Liver (tissue), 9 donors: ENCODE results near the gene KRTAP2-2. TPM values are rescaled to one million over a fixed set of nuclear protein-coding genes. Genes with fewer than 3 reads are reported as not detected.

Source experiments
- DNase-seq: peaks from one replicate; pipeline ENCODE4 v3.0.0-alpha.2; 2017; ENCODE audit warnings: low spot score
- H3K27ac ChIP-seq, 2 donors: one replicate each; pipeline ENCODE4 v1.7.0; 2013; ENCODE audit warnings: inconsistent platforms in 2 of 2, low read length in 2 of 2, control low read depth in 1 of 2, low read depth in 1 of 2, mild to moderate bottlenecking in 1 of 2
- H3K27me3 ChIP-seq, 4 donors: one replicate each; pipeline versions ENCODE4 v1.6.1 to v1.7.0; 2013; ENCODE audit warnings: low read length in 3 of 4, inconsistent platforms in 1 of 4, mild to moderate bottlenecking in 1 of 4, moderate library complexity in 1 of 4; ENCODE audit not compliant: control insufficient read depth in 4 of 4, insufficient read depth in 4 of 4
- H3K36me3 ChIP-seq, 4 donors: one replicate each; pipeline versions ENCODE4 v1.6.1 to v1.7.0; 2013; ENCODE audit warnings: low read length in 3 of 4, mild to moderate bottlenecking in 3 of 4, low read depth in 1 of 4, moderate library complexity in 1 of 4; ENCODE audit not compliant: control insufficient read depth in 4 of 4, insufficient read depth in 3 of 4
- H3K4me1 ChIP-seq, 4 donors: one replicate each; pipeline versions ENCODE4 v1.6.1 to v1.7.0; 2013; ENCODE audit warnings: low read length in 3 of 4, mild to moderate bottlenecking in 3 of 4, moderate library complexity in 1 of 4; ENCODE audit not compliant: control insufficient read depth in 4 of 4, insufficient read depth in 4 of 4
- H3K4me3 ChIP-seq, 3 donors: one replicate each; pipeline versions ENCODE4 v1.6.1 to v1.7.0; 2013; ENCODE audit warnings: low read length in 3 of 3, control low read depth in 1 of 3, low read depth in 1 of 3, mild to moderate bottlenecking in 1 of 3
- H3K9ac ChIP-seq, 2 donors: one replicate each; pipeline ENCODE4 v1.7.0; 2013; ENCODE audit warnings: low read length in 2 of 2, mild to moderate bottlenecking in 2 of 2, moderate library complexity in 2 of 2, control low read depth in 1 of 2, low read depth in 1 of 2
- H3K9me3 ChIP-seq, 4 donors: one replicate each; pipeline versions ENCODE4 v1.6.1 to v1.7.0; 2013; ENCODE audit warnings: low read length in 3 of 4; ENCODE audit not compliant: control insufficient read depth in 4 of 4
- ATF3 ChIP-seq: IDR thresholded peaks from 2 replicates; pipeline ENCODE4 v1.6.1; 2016; ENCODE audit warnings: antibody characterized with exemption
- CTCF ChIP-seq: fragments of 150-350 bp; IDR thresholded peaks from 2 replicates; pipeline ENCODE4 v1.5.1; 2017; ENCODE audit warnings: improper control_type of control experiment, low read depth, low read length; ENCODE audit not compliant: missing input control
- EGR1 ChIP-seq, 2 donors: IDR thresholded peaks; 2 replicates each; pipeline ENCODE4 v1.6.1; 2016 to 2018; ENCODE audit warnings: antibody characterized with exemption in 2 of 2, low read depth in 2 of 2
- FOXA1 ChIP-seq: IDR thresholded peaks from 2 replicates; pipeline ENCODE4 v1.6.1; 2016; ENCODE audit warnings: antibody characterized with exemption
- FOXA2 ChIP-seq: IDR thresholded peaks from 2 replicates; pipeline ENCODE4 v1.6.1; 2016; ENCODE audit warnings: antibody characterized with exemption
- GABPA ChIP-seq, 2 donors: IDR thresholded peaks in 1 of 2; conservative IDR thresholded peaks in 1 of 2; 2 replicates each; pipeline ENCODE4 v1.6.1; 2016; ENCODE audit warnings: antibody characterized with exemption in 2 of 2, mild to moderate bottlenecking in 1 of 2, moderate library complexity in 1 of 2
- HNF4A ChIP-seq, 2 donors: conservative IDR thresholded peaks; 2 replicates each; pipeline ENCODE4 v1.6.1; 2016; ENCODE audit warnings: antibody characterized with exemption in 2 of 2, mild to moderate bottlenecking in 2 of 2
- HNF4G ChIP-seq: IDR thresholded peaks from 2 replicates; pipeline ENCODE4 v1.6.1; 2016; ENCODE audit warnings: antibody characterized with exemption
- JUND ChIP-seq, 2 donors: IDR thresholded peaks; 2 replicates each; pipeline ENCODE4 v1.6.1; 2016; ENCODE audit warnings: antibody characterized with exemption in 2 of 2
- MAX ChIP-seq: IDR thresholded peaks from 2 replicates; pipeline ENCODE4 v1.6.1; 2016; ENCODE audit warnings: antibody characterized with exemption
- NR2F2 ChIP-seq: IDR thresholded peaks from 2 replicates; pipeline ENCODE4 v1.6.1; 2016; ENCODE audit warnings: antibody characterized with exemption
- RAD21 ChIP-seq, 2 donors: IDR thresholded peaks; 2 replicates each; pipeline ENCODE4 v1.6.1; 2016; ENCODE audit warnings: antibody characterized with exemption in 2 of 2, mild to moderate bottlenecking in 2 of 2
- RXRA ChIP-seq, 2 donors: IDR thresholded peaks; 2 replicates each; pipeline ENCODE4 v1.6.1; 2017 to 2018; ENCODE audit warnings: antibody characterized with exemption in 2 of 2, mild to moderate bottlenecking in 1 of 2
- SP1 ChIP-seq: IDR thresholded peaks from 2 replicates; pipeline ENCODE4 v1.6.1; 2018; ENCODE audit warnings: antibody characterized with exemption, mild to moderate bottlenecking
- TAF1 ChIP-seq: conservative IDR thresholded peaks from 2 replicates; pipeline ENCODE4 v1.6.1; 2016; ENCODE audit warnings: antibody characterized with exemption, mild to moderate bottlenecking
- YY1 ChIP-seq: IDR thresholded peaks from 2 replicates; pipeline ENCODE4 v1.6.1; 2016; ENCODE audit warnings: antibody characterized with exemption, mild to moderate bottlenecking
- ZBTB33 ChIP-seq: IDR thresholded peaks from 2 replicates; pipeline ENCODE4 v1.6.1; 2016; ENCODE audit warnings: antibody characterized with exemption
- WGBS: extraction: QIAGEN DNeasy Blood & Tissue Kit; methylation state at CpG from one replicate; pipeline ENCODE4 v1.1.7; 2013; 5-methylcytosine and 5-hydroxymethylcytosine counted together
- polyA plus RNA-seq, 2 donors: library from polyadenylated mRNA; stranded (reverse) in 1 of 2; unstranded in 1 of 2; fragments of 200-250 nt in 1 of 2; fragments of >200 nt in 1 of 2; fragmentation: Nextera tagmentation in 1 of 2; extraction: Ambion mirVana in 1 of 2; gene quantifications; one replicate each; pipeline versions ENCODE4 v1.2.1 to v1.2.3, GENCODE V29; 2013 to 2015
- total RNA-seq, 2 donors: library from RNA; depleted of rRNA; stranded (reverse); fragments of >200 nt; gene quantifications; one replicate each; pipeline ENCODE4 v1.2.3, GENCODE V29; 2014
- donor health status: healthy.
- donor health status: healthy.
- donor health status: healthy.
- donor health status: healthy.
- donor health status: healthy.

Gene KRTAP2-2
- total and polyA plus RNA-seq, 4 donors: not detected

- Histone ChIP-seq H3K4me3 (no peak overlapping the region), H3K27me3 (no peaks in the 10 kb centered on the region), H3K36me3 (no peaks in the 10 kb centered on the region), H3K9me3 (no peaks in the 10 kb centered on the region), H3K9ac (no peak overlapping the region), H3K27ac (no peak overlapping the region), H3K4me1 (no peaks in the 10 kb centered on the region)
- DNase-seq: no peak
- 76% methylated on average over 3 of the region's 3 CpGs for WGBS
- TF ChIP-seq HNF4A (conservative IDR thresholded peaks at IDR 0.05) (no peak), RAD21 (IDR thresholded peaks at IDR 0.05) (no peak), JUND (IDR thresholded peaks at IDR 0.05) (no peak), ATF3 (no peak), NR2F2 (no peak)
Measured at GRCh38 chr17:41069031-41069430, 14.0 kb upstream of the KRTAP2-2 start.

- Histone ChIP-seq H3K27ac (no peak overlapping the region), H3K9me3 (no peaks in the 10 kb centered on the region), H3K27me3 (no peaks in the 10 kb centered on the region), H3K36me3 (no peaks in the 10 kb centered on the region), H3K4me3 (no peak overlapping the region), H3K4me1 (no peaks in the 10 kb centered on the region), H3K9ac (no peak overlapping the region)
- TF ChIP-seq YY1 (no peak), FOXA2 (no peak), TAF1 (no peak), RXRA (IDR thresholded peaks at IDR 0.05) (no peak), SP1 (no peak), HNF4A (conservative IDR thresholded peaks at IDR 0.05) (no peak), HNF4G (no peak), MAX (no peak), ZBTB33 (no peak), GABPA (IDR thresholded peaks at IDR 0.05 in 1 of 2, conservative IDR thresholded peaks at IDR 0.05 in 1 of 2) (no peak), FOXA1 (no peak)
- DNase-seq: no peak
Measured at GRCh38 chr17:41067281-41067680, 12.3 kb upstream of the KRTAP2-2 start.

GRCh38 chr17:41065829-41066624, 11.0 kb upstream of the KRTAP2-2 start, which contains the start of gene KRTAP2-4:
Gene KRTAP2-4, minus strand, starts transcription at chr17:41065879. Its CDS starts 34 bp downstream, at chr17:41065845.
- H3K4me3 ChIP-seq: no peak within 1 kb of the TSS
- no peaks in the 10 kb centered on the region for H3K4me1 ChIP-seq
- WGBS: 88% methylated on average over 6 of the region's 6 CpGs
- no peaks in the 10 kb centered on the region for H3K9me3 ChIP-seq
- no peak within 1 kb of the TSS for H3K27ac ChIP-seq
- H3K27me3 ChIP-seq: peaks cover 0 to 3% (median 0%) of the 10 kb centered on the region in 4 donors
- no peaks in the 10 kb centered on the region for H3K36me3 ChIP-seq
- no peak for DNase-seq
- no peak within 1 kb of the TSS for H3K9ac ChIP-seq
- TF ChIP-seq MAX (no peak), FOXA1 (no peak), GABPA (IDR thresholded peaks at IDR 0.05 in 1 of 2, conservative IDR thresholded peaks at IDR 0.05 in 1 of 2) (no peak), HNF4G (no peak), RXRA (IDR thresholded peaks at IDR 0.05) (no peak), YY1 (no peak), EGR1 (IDR thresholded peaks at IDR 0.05; ENCODE audit: low read depth in 2 of 2) (no peak), HNF4A (conservative IDR thresholded peaks at IDR 0.05) (no peak), RAD21 (IDR thresholded peaks at IDR 0.05) (no peak), JUND (IDR thresholded peaks at IDR 0.05) (no peak), ZBTB33 (no peak), CTCF (no peak), ATF3 (no peak), NR2F2 (no peak), SP1 (no peak), TAF1 (no peak)
